GM19395 (cell line): ENCODE results near the gene STX8.
A peak's percentile ranks its signal among the peaks of the same experiment; 100 is the strongest.

Experiments used
- ATAC-seq: cut with Tn5 transposase; IDR thresholded peaks from one replicate; pipeline ENCODE4 v1.9.1; 2021; ENCODE audit warnings: mild to moderate bottlenecking, moderate library complexity; ENCODE audit not compliant: unreplicated experiment

Gene STX8

DNA sequence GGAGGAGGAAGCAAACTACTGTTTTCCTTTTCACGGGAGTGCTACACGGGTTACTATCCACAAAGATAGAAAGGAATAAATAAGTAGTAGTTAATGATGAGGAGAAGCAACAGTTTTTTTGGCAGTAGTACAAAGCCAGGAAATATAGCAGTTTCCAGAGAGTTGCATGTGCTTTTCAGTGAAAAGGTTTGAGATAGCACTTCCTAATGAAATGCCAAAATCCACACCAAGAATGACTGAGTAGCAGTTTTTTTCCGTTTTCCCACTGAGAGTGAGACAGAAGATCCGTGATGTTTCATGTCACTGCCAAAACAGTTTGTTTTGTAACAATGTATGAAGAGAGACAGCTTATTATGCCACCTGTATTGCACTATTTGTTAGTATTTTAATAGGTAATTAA lies 129.1 kb downstream of the STX8 start:
- ATAC-seq, result no peak

DNA sequence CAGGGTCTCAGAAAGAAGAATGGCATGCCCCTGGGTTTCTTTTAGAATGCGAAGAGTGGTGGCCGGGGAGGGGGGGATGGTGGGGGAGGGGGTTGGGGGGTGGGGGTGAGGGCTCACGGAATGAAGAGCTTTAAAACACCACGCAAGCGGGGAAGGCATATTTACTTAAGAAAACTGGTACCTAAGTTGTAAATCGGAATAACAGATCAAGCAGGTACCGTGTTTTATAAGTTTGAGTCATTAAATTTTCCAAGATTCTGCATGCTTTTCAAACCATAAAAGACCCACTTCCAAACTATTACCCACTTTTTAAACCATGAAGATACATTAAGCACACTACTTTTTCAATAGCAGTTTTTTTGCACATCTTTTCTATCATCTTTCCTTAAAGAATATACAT lies 130.2 kb downstream of the STX8 start:
- no peak for ATAC-seq

DNA sequence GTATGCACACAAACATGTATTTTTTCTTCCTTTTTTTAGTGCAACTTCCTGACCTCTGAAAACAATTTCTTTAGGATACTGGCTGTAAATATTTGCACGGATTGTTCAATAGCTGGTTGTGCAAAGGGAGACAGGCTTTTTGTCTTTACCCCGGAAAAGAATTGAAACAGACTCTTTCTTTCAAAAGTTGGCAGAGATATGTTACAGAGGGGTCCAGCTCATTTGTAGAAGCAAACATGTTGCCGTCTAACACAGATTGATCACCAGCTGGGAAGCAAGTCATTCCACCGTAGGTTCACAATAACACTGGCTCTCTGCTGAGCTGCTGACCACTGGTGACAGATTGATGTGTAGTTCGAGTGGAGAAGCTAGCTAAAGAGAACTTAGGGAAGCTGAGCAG lies 130.9 kb downstream of the STX8 start:
- ATAC-seq, result no peak

DNA sequence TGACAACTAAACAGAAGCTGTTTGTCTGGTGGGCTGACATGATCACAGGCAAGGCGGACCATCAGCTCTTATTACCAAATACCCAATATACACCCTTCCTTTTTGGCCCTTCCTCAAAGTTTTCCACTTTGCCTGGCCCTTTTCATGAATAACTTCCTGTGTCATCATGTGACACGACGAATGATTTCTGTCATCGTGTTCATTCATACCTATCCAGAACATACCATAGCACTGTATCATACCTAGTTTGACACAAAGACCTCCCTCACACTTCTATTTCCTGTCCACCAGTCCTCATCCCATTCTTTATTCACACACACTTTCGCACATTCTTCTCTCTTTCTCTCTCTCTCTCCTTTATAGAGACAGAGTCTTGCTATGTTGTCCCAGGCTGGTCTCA lies 131.8 kb downstream of the STX8 start:
- ATAC-seq, result no peak

DNA sequence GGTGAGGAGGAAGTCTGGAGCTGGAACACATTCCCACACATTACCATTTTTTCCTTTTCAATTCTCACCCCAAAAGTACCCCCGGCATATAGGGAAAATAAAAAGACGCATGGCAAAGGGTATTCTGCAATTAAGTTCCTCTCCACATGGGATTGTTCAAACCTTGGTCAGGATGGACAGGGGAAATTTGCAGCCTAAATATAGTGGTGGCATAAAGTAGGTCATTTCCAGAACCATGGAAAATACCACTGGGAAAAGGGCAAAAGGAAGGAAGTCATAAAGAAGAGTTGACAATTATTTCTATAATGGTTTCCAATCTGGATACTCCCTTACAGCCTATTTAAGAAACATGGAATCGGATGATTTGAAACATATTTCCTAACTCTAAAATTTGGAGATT lies 135.8 kb downstream of the STX8 start:
- ATAC-seq, result no peak

DNA sequence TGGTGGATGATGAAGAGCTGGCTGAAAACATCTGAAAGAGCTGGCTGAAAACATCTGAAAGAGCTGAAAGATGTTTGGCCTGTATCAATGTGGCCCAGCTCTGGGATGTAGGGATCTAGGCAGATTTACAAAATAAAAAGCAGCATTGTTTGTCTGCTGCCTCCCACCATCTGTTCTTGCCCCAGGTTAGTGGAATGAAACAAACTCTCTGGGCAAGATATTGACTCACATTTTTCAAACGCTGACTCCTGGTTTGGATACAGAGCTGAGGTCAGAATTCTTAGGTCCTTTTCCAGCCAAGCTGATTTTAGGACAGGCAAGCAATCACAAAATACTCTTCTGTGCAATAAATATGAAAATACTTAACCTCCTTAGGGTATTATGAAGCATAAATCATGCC lies 139.0 kb downstream of the STX8 start:
- ATAC-seq, result no peak

DNA sequence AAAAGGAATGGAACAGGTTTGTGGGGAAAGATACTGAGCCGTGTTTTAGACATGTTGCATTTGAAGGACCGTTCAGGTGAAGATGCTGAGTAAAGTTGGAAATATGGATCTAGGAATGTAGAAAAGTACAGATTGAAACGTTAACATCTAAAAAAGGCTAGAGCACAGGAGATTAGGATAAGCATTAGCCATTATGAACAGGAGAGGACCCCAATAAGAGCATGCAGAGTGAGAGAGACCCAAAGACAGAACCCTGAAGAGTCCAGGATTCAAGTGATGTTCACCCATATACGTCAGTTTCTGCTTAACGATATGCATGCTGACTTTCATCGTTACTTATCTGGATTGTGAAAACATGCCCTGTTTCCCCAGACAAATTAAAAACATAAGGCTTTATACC lies 140.5 kb downstream of the STX8 start:
- ATAC-seq, result no peak

DNA sequence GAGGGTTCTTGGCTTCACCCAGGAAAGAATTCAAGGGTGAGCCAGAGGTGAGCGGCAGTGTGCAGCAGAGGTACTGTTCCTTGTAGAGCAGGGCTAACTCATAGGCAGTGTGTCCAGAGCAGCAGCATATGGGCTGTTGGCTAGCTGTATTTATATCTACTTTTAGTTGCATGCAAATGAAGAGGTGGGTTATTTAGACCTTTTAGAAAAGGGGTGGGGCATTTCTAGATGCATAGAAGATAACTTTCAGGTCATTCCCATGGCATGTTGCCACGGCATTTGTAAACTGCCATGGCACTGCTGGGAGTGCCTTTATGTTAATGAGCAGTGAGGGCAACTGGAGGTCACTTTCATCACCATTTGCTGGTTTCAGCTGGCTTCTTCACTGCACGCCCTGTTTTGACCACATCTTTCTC lies 141.0 kb downstream of the STX8 start:
- no peak for ATAC-seq

- ATAC-seq, result peak; percentile 43
Observed at GRCh38 chr17:9432934-9433421, 142.6 kb downstream of the STX8 start.

DNA sequence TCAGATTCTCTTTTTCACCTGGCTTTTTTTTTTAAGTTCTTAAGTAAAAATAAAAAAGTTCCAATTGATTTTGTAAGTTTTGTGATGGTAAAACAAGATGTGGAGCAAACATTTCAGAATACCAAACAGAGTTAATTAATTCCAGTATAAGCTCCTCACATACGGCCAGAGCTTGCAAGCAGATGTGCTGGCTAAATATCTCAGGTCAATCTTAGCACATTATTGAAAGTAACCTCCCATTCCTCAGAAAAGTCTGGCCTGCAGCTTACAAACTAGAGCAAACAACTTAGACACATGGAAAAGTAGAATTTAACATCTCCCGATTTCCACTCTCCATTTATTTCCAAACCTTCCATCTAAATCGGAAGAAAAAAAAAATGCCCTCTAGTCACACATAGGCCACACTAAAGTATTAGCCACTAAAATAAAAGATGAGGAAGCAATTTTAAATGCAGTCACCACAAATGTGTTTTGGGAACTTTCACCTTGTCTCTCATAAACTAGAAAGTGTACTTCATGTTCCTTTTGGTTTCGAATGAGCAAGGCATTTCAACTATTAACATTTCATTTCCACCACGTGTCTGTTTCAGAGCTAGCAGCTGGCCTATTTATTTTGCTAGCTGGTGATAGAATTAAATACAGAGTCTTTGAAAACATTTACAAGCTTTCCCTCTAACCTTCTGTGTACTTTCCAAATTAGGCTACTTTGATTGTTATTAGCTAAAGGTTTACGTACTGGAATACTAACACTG lies 143.3 kb downstream of the STX8 start:
- peak; percentile 72 for ATAC-seq

DNA sequence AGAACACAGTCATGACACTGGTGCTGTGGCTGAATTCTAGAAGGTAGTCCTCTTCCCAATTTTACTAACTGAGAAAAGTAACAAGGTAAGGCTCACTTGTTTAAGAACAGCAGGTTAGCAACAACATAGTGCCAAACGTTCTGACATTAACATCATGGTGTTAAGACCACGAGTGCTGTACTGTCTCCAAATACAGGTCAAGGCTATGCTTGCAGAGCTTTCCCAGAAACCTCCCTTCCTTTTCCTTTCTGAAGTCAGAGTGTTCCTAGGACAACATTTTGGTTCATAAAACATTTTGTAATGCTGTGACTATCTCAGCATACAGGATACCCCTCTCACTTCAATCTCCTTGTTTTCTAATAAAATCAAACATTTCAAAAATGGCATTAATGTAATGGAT lies 144.0 kb downstream of the STX8 start:
- ATAC-seq, result no peak

DNA sequence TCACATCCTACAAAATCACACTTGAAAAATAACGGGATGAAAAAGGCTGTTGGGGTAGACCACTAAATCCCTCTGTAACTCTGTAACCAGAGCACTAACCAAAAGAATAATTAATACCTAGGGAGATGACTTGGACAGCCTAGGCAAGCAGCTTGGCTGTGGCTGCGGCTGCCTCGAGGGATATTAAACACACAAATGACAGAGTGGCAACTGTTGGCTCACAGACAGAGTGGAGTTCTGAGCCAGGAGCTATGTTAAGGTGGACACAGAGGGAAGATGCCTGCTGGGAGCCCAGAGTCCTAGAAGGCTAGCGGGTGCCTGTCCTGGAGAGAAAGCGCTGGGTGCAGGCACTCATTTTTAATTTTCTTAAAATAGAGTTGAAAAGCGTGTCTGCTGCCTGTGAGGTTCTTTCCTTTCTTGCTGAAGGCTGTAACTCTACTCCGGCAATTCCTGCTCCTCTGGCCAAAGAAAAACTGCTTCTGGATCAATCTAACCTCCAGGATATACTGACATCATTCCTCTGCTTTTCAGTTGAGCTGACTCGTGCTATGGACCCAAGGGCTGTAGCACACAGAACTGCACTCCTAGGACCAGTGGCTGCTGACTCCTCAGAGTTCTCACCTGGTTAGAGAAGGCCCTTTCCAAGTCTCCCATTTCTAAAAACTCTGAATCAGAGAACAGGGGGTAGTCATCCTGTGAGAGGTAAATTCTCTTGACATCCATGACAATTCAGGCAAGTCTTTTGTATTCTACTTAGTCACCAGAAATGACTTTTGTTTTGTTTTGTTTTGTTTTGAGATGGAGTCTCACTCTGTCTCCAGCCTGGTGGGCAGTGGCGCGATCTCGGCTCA lies 147.9 kb downstream of the STX8 start:
- ATAC-seq, result no peak

GRCh38 chr17:9424071-9424640 lies 151.5 kb downstream of the STX8 start:
- ATAC-seq, result no peak

DNA sequence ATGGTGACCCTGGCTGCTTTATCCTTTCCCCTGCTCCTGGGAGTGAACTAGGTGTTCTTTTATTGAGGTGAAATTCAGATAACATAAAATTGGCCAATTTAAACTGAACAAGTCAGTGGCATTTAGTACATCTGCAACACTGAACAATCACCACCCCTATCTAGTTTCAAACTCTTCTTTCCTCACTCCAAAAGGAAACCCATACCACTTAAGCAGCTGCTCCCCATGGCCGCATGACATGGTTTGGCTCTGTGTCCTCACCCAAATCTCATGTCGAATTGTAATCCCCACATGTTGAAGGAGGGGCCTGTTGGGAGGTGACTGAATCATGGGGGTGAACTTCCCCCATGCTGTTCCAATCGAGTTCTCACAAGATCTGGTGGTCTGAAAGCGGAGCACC lies 154.1 kb downstream of the STX8 start:
- no peak for ATAC-seq

DNA sequence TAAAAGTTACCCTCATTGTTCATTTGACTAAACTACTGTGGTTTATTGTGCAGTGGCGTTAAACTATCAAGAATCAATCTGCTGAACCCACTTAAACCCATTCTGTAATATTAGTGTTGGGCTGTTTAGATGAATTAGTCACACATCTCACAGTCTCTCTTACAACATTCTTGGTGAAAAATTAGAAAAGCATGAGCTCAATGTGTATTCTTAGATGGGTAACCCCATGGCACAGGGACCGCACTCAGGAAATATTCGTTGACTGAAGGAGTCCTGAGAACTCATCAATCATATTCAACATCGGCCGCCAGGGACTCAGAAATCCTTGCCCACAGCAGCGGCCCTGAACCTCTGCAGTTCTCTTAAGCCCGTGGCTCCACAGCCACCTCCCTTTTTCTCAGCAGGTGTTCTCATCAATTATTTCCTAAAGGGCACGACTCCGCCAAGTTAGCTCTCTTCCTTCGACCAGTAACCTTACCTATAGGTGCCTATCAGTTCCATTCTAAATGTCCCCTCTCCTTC lies 155.6 kb downstream of the STX8 start:
- ATAC-seq, result no peak

DNA sequence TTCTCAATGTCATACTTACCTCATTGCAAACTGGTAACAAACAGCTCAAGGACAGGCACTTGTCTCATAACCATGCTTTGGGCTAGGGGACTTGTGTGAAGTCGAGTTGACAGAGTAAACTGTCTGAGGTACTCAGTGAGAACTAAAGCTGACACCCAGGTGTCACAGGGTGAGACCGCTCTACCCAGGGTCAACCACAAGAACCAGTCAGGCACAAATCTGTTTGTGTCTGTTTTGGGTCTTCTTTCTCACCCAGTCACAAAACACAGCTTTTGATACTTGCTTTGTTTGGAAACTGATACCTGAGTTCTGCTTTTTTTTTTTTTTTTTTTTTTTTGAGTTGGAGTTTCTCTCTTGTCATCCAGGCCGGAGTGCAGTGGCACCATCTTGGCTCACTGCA lies 161.1 kb downstream of the STX8 start:
- ATAC-seq, result peak; percentile 93

DNA sequence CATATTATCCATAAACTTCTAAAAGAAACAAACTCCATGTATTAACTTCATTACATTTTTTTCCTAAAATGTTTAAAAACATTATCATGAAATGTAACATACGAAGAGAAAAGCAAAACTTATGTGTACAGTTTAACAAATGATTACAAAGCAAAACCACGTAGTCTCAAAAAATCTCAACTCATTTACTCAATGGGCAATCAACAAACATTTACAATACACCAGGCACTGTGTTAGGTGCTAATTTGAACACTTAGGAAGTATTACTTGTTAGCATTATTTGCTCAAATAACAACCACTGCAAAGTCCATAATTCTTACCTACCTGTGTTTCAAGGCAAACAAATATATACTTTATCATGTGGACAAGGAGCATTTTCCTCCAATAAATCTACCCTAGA lies 164.9 kb downstream of the STX8 start:
- no peak for ATAC-seq

- ATAC-seq, result no peak
Observed at GRCh38 chr17:9410301-9410700, 165.3 kb downstream of the STX8 start.

DNA sequence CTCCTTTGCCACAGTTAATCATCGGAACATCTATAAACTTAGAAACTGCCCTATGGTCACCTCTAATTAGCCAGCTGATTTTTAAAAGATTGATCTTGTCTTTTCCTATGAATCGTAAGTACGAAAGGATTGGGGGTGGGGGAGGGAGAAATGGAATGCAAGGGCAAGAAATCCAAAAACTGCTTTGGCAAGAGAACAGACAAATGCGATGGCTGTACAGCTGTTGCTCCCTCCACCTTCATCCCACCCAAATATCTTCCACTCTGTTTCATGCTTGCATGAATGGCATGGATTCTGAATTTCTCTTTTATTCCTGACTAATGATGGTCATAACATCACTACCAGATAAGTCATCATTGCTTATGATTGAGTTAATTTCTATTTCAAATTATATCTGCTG lies 165.7 kb downstream of the STX8 start:
- ATAC-seq, result no peak

GRCh38 chr17:9408868-9409829 lies 166.5 kb downstream of the STX8 start:
- no peak for ATAC-seq
